ENCODE results near the gene CACNA1I. TPM values are rescaled to one million over a fixed set of nuclear protein-coding genes. Genes with fewer than 3 reads are reported as not detected.

Gene CACNA1I
- total RNA-seq, 1 donor from 2014 or later: 0.03 TPM

DNA sequence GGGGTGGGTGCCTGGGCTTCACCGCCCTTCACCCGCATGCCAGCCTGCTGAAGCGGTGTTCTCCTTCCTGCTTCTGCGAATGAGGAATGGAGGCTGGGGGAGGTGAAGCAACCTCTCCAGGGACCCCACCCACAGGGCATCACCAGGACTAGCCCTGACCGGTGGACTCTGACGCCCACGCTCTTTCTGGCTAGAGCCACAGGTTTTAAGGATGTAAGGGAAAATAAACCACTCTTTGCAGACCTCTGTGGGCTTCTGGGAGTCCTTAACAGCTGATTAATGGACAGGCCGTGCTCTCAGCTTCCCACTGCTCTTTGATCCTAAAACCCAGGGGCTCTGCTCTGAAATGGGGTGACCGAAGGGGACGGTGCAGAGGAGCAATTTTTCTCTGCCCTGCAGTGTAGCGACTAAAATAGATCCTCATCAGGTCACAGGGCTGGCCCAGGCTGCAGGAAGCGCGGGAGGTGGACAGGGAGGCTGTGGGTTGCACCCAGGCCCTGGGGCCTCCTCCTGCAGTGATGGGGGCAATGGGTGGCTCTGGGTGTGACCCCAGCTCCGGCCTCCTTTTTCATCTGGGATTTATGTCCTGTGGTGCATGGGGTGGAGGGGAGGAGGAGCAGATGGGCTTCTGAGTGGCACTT lies 127.4 kb downstream of the CACNA1I start:
- no peaks in the 10 kb centered on the region for H3K4me1 Mint-ChIP-seq (ENCODE audit: unreplicated experiment)
- H3K36me3 Mint-ChIP-seq (ENCODE audit: unreplicated experiment): no peaks in the 10 kb centered on the region
- TF ChIP-seq, protein P1, sequence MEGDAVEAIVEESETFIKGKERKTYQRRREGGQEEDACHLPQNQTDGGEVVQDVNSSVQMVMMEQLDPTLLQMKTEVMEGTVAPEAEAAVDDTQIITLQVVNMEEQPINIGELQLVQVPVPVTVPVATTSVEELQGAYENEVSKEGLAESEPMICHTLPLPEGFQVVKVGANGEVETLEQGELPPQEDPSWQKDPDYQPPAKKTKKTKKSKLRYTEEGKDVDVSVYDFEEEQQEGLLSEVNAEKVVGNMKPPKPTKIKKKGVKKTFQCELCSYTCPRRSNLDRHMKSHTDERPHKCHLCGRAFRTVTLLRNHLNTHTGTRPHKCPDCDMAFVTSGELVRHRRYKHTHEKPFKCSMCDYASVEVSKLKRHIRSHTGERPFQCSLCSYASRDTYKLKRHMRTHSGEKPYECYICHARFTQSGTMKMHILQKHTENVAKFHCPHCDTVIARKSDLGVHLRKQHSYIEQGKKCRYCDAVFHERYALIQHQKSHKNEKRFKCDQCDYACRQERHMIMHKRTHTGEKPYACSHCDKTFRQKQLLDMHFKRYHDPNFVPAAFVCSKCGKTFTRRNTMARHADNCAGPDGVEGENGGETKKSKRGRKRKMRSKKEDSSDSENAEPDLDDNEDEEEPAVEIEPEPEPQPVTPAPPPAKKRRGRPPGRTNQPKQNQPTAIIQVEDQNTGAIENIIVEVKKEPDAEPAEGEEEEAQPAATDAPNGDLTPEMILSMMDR (IDR thresholded peaks at IDR 0.05): no peak
- no peak overlapping the region for H3K27ac Mint-ChIP-seq (ENCODE audit: unreplicated experiment)
- no peak for DNase-seq (ENCODE audit: extremely low spot score, unreplicated experiment)
- H3K4me3 Mint-ChIP-seq (ENCODE audit: unreplicated experiment): no peak overlapping the region
- H3K27me3 Mint-ChIP-seq (ENCODE audit: unreplicated experiment): peaks cover 23% of the 10 kb centered on the region
- H3K9me3 Mint-ChIP-seq (ENCODE audit: unreplicated experiment): no peaks in the 10 kb centered on the region

DNA sequence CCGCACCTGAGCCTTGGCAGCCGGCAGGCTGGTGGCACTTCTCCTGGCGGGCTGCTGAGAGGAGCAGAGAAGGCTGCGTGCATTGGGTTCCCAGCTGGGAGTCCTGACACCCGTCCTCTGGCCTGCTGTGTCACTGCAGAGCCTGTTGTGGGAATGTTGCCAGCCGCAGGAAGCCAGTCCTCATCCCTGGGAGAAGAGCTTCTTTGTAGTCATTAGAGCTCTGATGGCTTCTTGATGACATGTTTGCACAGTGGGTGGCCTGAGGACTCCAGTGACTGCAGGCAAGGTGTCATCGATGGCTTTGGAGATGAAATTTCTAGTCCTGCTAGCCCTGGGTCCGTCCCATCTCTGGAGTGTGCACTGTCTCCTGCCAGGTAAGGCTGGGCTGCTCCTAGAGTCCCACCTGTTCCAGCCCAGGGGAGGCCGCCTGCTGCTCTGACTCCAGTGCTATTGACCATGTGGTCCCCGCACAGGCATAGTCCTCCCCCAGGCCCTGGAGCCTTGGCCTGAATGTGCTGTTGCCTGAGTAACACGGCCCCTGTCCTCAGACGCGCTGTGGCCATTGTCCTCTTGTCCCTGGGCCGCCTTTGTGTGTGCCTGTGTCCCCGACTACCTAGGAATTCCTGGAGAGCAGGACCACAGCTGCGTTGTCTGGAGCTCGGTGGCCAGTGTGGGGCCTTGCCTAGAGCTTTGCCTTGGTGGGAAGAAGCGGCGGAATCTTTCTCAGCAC lies 129.2 kb downstream of the CACNA1I start:
- Mint-ChIP-seq H3K27ac (ENCODE audit: unreplicated experiment) (no peak overlapping the region), H3K4me3 (ENCODE audit: unreplicated experiment) (no peak overlapping the region), H3K36me3 (ENCODE audit: unreplicated experiment) (no peaks in the 10 kb centered on the region), H3K4me1 (ENCODE audit: unreplicated experiment) (no peaks in the 10 kb centered on the region), H3K27me3 (ENCODE audit: unreplicated experiment) (peaks cover 22% of the 10 kb centered on the region), H3K9me3 (ENCODE audit: unreplicated experiment) (no peaks in the 10 kb centered on the region)
- TF ChIP-seq, protein P1 (IDR thresholded peaks at IDR 0.05): no peak
- DNase-seq (ENCODE audit: extremely low spot score, unreplicated experiment): no peak

DNA sequence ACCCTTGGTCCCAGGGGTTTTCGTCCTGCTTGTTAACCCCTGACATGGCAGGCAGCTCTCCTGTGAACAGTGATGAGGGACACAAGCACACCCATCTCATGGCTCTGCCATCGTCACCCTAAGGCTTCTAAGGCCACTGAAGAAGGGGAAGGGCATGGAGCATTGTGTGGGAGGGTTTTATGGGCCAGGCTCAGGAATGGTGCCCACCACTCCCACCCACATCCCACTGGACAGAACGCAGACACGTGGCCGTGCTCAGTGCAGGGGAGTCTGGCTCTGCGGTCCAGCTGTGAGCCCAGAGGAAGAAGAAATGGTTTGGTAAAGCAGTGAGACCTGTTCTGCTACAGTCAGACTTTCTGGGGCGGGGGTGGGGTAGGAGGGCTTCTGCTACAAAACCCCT lies 130.0 kb downstream of the CACNA1I start:
- TF ChIP-seq, protein P1 (IDR thresholded peaks at IDR 0.05): no peak
- no peak for DNase-seq (ENCODE audit: extremely low spot score, unreplicated experiment)
- H3K4me3 Mint-ChIP-seq (ENCODE audit: unreplicated experiment): no peak overlapping the region
- peaks cover 22% of the 10 kb centered on the region for H3K27me3 Mint-ChIP-seq (ENCODE audit: unreplicated experiment)
- no peak overlapping the region for H3K27ac Mint-ChIP-seq (ENCODE audit: unreplicated experiment)
- H3K4me1 Mint-ChIP-seq (ENCODE audit: unreplicated experiment): no peaks in the 10 kb centered on the region
- no peaks in the 10 kb centered on the region for H3K9me3 Mint-ChIP-seq (ENCODE audit: unreplicated experiment)
- no peaks in the 10 kb centered on the region for H3K36me3 Mint-ChIP-seq (ENCODE audit: unreplicated experiment)

DNA sequence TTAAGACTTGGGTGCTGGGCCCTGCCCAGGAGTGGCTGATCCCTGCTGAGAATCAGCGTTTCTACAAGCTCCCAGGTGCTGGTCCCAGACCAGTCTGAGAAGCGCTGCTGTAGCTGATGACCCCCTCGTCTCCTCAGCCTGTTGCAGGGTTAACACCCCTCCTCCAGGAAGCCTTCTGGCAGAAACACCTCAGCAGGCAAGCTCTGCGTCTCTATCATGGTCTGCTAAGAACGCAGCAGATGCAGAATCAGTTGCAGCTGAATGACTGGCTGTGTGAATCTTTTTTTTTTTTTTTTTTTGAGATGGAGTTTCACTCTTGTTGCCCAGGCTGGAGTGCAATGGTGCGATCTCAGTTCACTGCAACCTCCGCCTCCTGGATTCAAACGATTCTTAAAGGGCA lies 132.5 kb downstream of the CACNA1I start:
- no peaks in the 10 kb centered on the region for H3K9me3 Mint-ChIP-seq (ENCODE audit: unreplicated experiment)
- TF ChIP-seq, protein P1 (IDR thresholded peaks at IDR 0.05): no peak
- H3K27ac Mint-ChIP-seq (ENCODE audit: unreplicated experiment): no peak overlapping the region
- no peak for DNase-seq (ENCODE audit: extremely low spot score, unreplicated experiment)
- no peaks in the 10 kb centered on the region for H3K36me3 Mint-ChIP-seq (ENCODE audit: unreplicated experiment)
- no peaks in the 10 kb centered on the region for H3K4me1 Mint-ChIP-seq (ENCODE audit: unreplicated experiment)
- H3K27me3 Mint-ChIP-seq (ENCODE audit: unreplicated experiment): peaks cover 19% of the 10 kb centered on the region
- H3K4me3 Mint-ChIP-seq (ENCODE audit: unreplicated experiment): no peak overlapping the region

DNA sequence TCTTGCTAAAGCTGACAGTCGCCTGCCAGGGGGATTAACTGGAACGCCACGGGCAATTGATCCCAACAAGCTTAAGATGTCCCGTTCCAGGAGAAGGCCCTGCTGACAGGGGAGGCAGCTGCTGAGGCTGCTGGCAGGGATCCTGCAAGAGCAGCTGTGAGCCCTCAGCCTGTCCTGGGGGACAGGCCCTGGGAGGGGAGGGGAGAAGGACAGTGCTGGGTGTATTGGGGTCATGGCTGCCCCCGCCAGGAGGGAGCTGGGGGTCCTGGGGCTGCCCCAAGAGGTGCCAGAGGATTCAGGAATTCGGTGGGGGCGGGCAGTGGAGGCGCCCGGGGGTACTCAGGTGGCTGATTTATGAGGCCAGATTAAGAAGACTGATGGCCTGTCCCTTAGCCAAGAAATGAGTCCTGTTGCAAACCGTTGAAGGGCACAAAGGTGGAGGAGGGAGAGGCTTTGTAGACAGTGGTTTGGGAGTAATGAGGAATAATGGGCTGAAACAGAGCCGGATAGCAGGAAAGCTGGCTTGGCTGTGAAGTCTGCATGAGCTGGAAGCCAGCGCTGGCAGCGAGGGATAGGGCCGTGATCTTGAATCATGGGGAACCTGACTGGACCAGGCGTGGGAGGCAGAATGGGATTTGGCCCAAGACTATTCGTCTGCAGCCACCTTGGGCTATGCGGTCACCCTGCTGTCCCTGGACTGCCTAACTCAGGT lies 133.5 kb downstream of the CACNA1I start:
- Mint-ChIP-seq H3K27ac (ENCODE audit: unreplicated experiment) (no peak overlapping the region), H3K27me3 (ENCODE audit: unreplicated experiment) (peaks cover 24% of the 10 kb centered on the region), H3K4me1 (ENCODE audit: unreplicated experiment) (no peaks in the 10 kb centered on the region), H3K9me3 (ENCODE audit: unreplicated experiment) (no peaks in the 10 kb centered on the region), H3K4me3 (ENCODE audit: unreplicated experiment) (no peak overlapping the region), H3K36me3 (ENCODE audit: unreplicated experiment) (no peaks in the 10 kb centered on the region)
- no peak for DNase-seq (ENCODE audit: extremely low spot score, unreplicated experiment)
- TF ChIP-seq, protein P1 (IDR thresholded peaks at IDR 0.05): no peak
